Progenitor cell of endocrine pancreas (in vitro differentiated cells): Measurements from ENCODE around the gene DPY19L3. TPM values are rescaled to one million over a fixed set of nuclear protein-coding genes. Genes with fewer than 3 reads are reported as not detected.
A peak's percentile ranks its signal among the peaks of the same experiment; 100 is the strongest.
"Not testable (repeated sequence)": the region's sequence is repeated elsewhere in the genome, so short reads cannot be mapped to it uniquely, and the experiment has no call there.

ENCODE experiments used
- DNase-seq: peaks from one replicate; pipeline ENCODE4 v3.0.0; 2021; ENCODE audit warnings: low spot score; ENCODE audit not compliant: unreplicated experiment
- H3K27ac Mint-ChIP-seq: 2 replicates; pipeline ENCODE4 v1.8.0; 2021; ENCODE audit warnings: mild to moderate bottlenecking, moderate library complexity, mixed read lengths
- H3K27me3 Mint-ChIP-seq: 2 replicates; pipeline ENCODE4 v1.8.0; 2021; ENCODE audit warnings: mixed read lengths
- H3K36me3 Mint-ChIP-seq: 2 replicates; pipeline ENCODE4 v1.8.0; 2022; ENCODE audit warnings: mixed read lengths; ENCODE audit not compliant: insufficient read depth
- H3K4me1 Mint-ChIP-seq: 2 replicates; pipeline ENCODE4 v1.8.0; 2021; ENCODE audit warnings: low read depth, mixed read lengths
- H3K4me3 Mint-ChIP-seq: 2 replicates; pipeline ENCODE4 v1.8.0; 2021; ENCODE audit warnings: low read depth, mild to moderate bottlenecking, moderate library complexity, mixed read lengths
- H3K9me3 Mint-ChIP-seq: 2 replicates; pipeline ENCODE4 v1.8.0; 2021; ENCODE audit warnings: low read depth, mixed read lengths
- CTCF ChIP-seq: fragments of 200-600 bp; sonication (generic); IDR thresholded peaks from one replicate; pipeline ENCODE4 v1.5.0; 2021; ENCODE audit warnings: antibody characterized with exemption, mild to moderate bottlenecking; ENCODE audit not compliant: unreplicated experiment
- total RNA-seq: library from RNA; stranded (reverse); gene quantifications from 2 replicates; pipeline ENCODE4 v1.2.1, GENCODE V29; 2021

DPY19L3 gene
- total RNA-seq, 1 donor from 2014 or later: 205 TPM

GRCh38 chr19:32377088-32377487 is 28.5 kb upstream of the DPY19L3 start:
- H3K27ac Mint-ChIP-seq, H3K4me3 Mint-ChIP-seq, H3K9me3 Mint-ChIP-seq, DNase-seq, H3K27me3 Mint-ChIP-seq: not testable (repeated sequence)
- H3K36me3 Mint-ChIP-seq: peaks cover 25% of the 10 kb centered on the region
- H3K4me1 Mint-ChIP-seq: peaks cover 17% of the 10 kb centered on the region
- peak; percentile 38 for TF ChIP-seq CTCF

- TF ChIP-seq CTCF: no peak
- Mint-ChIP-seq H3K9me3 (peaks cover 3% of the 10 kb centered on the region), H3K4me1 (peaks cover under 1% of the 10 kb centered on the region), H3K27me3 (no peaks in the 10 kb centered on the region), H3K36me3 (peaks cover 28% of the 10 kb centered on the region), H3K4me3 (no peak overlapping the region), H3K27ac (peak overlapping the region; percentile 31)
- no peak for DNase-seq
These were observed 25.3 kb upstream of the DPY19L3 start for GRCh38 chr19:32380269-32380668.

DNA sequence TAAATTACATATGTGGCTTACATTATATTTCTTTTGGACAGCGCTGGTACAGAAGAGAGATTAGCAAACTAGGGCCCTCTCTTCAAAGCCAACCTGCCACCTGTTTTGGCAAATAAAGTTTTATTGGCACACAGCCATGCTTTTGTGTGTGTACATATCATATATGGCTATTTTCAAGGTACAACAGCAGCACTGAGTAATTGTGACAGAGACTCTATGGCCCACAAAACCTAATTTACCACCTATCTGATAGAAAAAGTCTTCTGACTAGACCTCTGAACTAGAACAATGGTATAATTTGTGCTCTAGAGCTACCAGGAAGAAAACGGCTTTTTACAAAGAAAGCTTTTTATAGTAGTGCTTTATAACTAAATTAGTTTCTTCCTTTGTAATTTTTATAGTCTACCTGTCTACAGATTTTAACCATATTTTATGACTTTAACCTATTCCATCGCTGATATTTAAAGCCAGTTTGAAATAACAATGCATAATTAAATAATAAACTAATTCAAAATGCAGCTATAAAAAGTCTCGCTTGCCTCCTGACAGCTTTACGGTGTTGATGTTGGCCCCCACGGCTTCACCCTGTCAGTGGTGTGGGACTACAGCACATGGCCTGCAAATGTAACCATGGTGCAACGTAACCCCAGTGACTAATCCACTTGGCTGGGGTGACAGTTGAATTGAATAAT is 17.7 kb upstream of the DPY19L3 start:
- no peak for DNase-seq
- no peaks in the 10 kb centered on the region for H3K9me3 Mint-ChIP-seq
- H3K27me3 Mint-ChIP-seq: no peaks in the 10 kb centered on the region
- H3K4me1 Mint-ChIP-seq: peaks cover 10% of the 10 kb centered on the region
- TF ChIP-seq CTCF: no peak
- H3K27ac Mint-ChIP-seq: no peak overlapping the region
- no peak overlapping the region for H3K4me3 Mint-ChIP-seq
- H3K36me3 Mint-ChIP-seq: peaks cover 4% of the 10 kb centered on the region

DNA sequence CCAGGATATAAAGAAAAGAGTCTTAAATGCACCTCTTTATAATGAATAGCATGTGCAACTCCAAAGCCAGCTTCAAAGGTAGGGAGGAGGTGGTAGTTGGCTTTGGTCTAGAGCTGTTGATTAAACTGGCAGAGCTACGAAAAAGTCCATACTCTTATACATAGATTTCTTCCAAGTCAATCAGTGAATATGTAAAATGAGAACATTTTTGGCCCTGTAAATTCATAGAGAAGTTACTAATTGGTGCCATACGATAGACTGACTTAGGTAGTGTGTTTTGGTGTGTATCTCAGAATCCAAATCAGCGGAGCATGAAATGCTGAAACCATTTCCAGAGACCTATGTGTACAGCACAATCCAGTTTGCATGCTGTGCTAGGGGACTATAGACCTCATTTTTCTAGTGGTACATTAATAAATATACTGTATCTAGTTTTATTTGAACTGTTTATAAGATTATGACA is 17.1 kb upstream of the DPY19L3 start:
- peaks cover 15% of the 10 kb centered on the region for H3K4me1 Mint-ChIP-seq
- peaks cover 2% of the 10 kb centered on the region for H3K36me3 Mint-ChIP-seq

GRCh38 chr19:32392901-32393300 is 12.7 kb upstream of the DPY19L3 start:
- Mint-ChIP-seq H3K4me1 (peaks cover 38% of the 10 kb centered on the region), H3K36me3 (peaks cover 5% of the 10 kb centered on the region), H3K27ac (peak overlapping the region; percentile 94), H3K27me3 (no peaks in the 10 kb centered on the region), H3K9me3 (peaks cover 4% of the 10 kb centered on the region), H3K4me3 (no peak overlapping the region)
- no peak for DNase-seq
- TF ChIP-seq CTCF: no peak

More for the DNA sequence above, 17.1 kb upstream of the DPY19L3 start:
- H3K27me3 Mint-ChIP-seq: no peaks in the 10 kb centered on the region
- no peak overlapping the region for H3K4me3 Mint-ChIP-seq
- TF ChIP-seq CTCF: no peak
- H3K27ac Mint-ChIP-seq: no peak overlapping the region
- no peak for DNase-seq
- H3K9me3 Mint-ChIP-seq: no peaks in the 10 kb centered on the region
